Left lobe of liver (tissue), 2 donors: Measurements from ENCODE around the gene CHCHD5. TPM values are rescaled to one million over a fixed set of nuclear protein-coding genes. Genes with fewer than 3 reads are reported as not detected.
"Not testable (repeated sequence)": the region's sequence is repeated elsewhere in the genome, so short reads cannot be mapped to it uniquely, and the experiment has no call there.

Experiments
- ATAC-seq: fragments of 200-7000 bp; cut with Tn5 transposase; one replicate; pipeline ENCODE4 v1.9.1; 2020; ENCODE audit warnings: mild to moderate bottlenecking, moderate library complexity
- DNase-seq: peaks from one replicate; pipeline ENCODE4 v3.0.0-alpha.2; 2020; ENCODE audit warnings: low spot score
- total RNA-seq: library from RNA; stranded (reverse); gene quantifications from one replicate; pipeline ENCODE4 v1.2.1, GENCODE V29; 2021
- donor health status: DM: no; HTN: no; CAD: no; lungs with moderate emphysema.
- donor health status: DM: no; HTN: yes; CAD: no.

Gene CHCHD5
- total RNA-seq, 1 donor from 2014 or later = 21.2 TPM

- ATAC-seq (no peak), DNase-seq (no peak)
Observed at GRCh38 chr2:112585400-112585799, 991 bp downstream of the CHCHD5 start.

- DNase-seq = peak; percentile 46
- ATAC-seq = no peak
Observed at GRCh38 chr2:112585873-112586464, 1.6 kb downstream of the CHCHD5 start.

- DNase-seq (no peak), ATAC-seq (no peak)
Observed at GRCh38 chr2:112588611-112589045, 4.2 kb downstream of the CHCHD5 start.

- ATAC-seq (no peak), DNase-seq (peak; percentile 19)
Observed at GRCh38 chr2:112591413-112591812, 7.0 kb downstream of the CHCHD5 start.

- DNase-seq = no peak
- no peak for ATAC-seq
Observed at GRCh38 chr2:112593736-112594135, 9.3 kb downstream of the CHCHD5 start.

GRCh38 chr2:112597537-112598322 lies 13.3 kb downstream of the CHCHD5 start:
- ATAC-seq = no peak

GRCh38 chr2:112600634-112601033 lies 16.2 kb downstream of the CHCHD5 start:
- ATAC-seq = no peak
- DNase-seq = no peak

More at GRCh38 chr2:112597537-112598322, 13.3 kb downstream of the CHCHD5 start:
- DNase-seq = no peak

GRCh38 chr2:112601754-112602153 lies 17.3 kb downstream of the CHCHD5 start:
- no peak for DNase-seq
- ATAC-seq = no peak

GRCh38 chr2:112602917-112603316 lies 18.5 kb downstream of the CHCHD5 start:
- DNase-seq (no peak), ATAC-seq (no peak)

- no peak for ATAC-seq
Observed at GRCh38 chr2:112603731-112604130, 19.3 kb downstream of the CHCHD5 start.

GRCh38 chr2:112604952-112605351 lies 20.5 kb downstream of the CHCHD5 start:
- DNase-seq = no peak

More at GRCh38 chr2:112603731-112604130, 19.3 kb downstream of the CHCHD5 start:
- no peak for DNase-seq

GRCh38 chr2:112605926-112606325 lies 21.5 kb downstream of the CHCHD5 start:
- no peak for ATAC-seq
- no peak for DNase-seq

More at GRCh38 chr2:112604952-112605351, 20.5 kb downstream of the CHCHD5 start:
- no peak for ATAC-seq

- ATAC-seq = peak; percentile 97
- peak; percentile 71 for DNase-seq
Observed at GRCh38 chr2:112606547-112606946, 22.1 kb downstream of the CHCHD5 start.

GRCh38 chr2:112607680-112608438 lies 23.4 kb downstream of the CHCHD5 start:
- ATAC-seq (peak; percentile 26), DNase-seq (peak; percentile 56)

GRCh38 chr2:112609320-112609719 lies 24.9 kb downstream of the CHCHD5 start:
- not testable (repeated sequence) for ATAC-seq, DNase-seq

- ATAC-seq, DNase-seq: not testable (repeated sequence)
Observed at GRCh38 chr2:112612283-112612682, 27.9 kb downstream of the CHCHD5 start.

GRCh38 chr2:112614201-112614840 lies 29.9 kb downstream of the CHCHD5 start:
- no peak for DNase-seq

GRCh38 chr2:112615051-112615450 lies 30.6 kb downstream of the CHCHD5 start:
- DNase-seq = no peak
- ATAC-seq = no peak

More at GRCh38 chr2:112614201-112614840, 29.9 kb downstream of the CHCHD5 start:
- no peak for ATAC-seq

- ATAC-seq, DNase-seq: not testable (repeated sequence)
Observed at GRCh38 chr2:112615798-112616197, 31.4 kb downstream of the CHCHD5 start.

- DNase-seq = no peak
- no peak for ATAC-seq
Observed at GRCh38 chr2:112618383-112618782, 34.0 kb downstream of the CHCHD5 start.
